ENCODE measurements around the gene NUSAP1. TPM values are rescaled to one million over a fixed set of nuclear protein-coding genes. Genes with fewer than 3 reads are reported as not detected.

Gene NUSAP1
- total RNA-seq, 1 donor from 2014 or later, result 23.3 TPM

- H3K27me3 Mint-ChIP-seq (ENCODE audit: unreplicated experiment), result no peaks in the 10 kb centered on the region
- no peaks in the 10 kb centered on the region for H3K9me3 Mint-ChIP-seq (ENCODE audit: unreplicated experiment)
- peak overlapping the region; percentile 93 for H3K27ac Mint-ChIP-seq (ENCODE audit: unreplicated experiment)
- no peak for DNase-seq (ENCODE audit: extremely low spot score, unreplicated experiment)
- H3K4me3 Mint-ChIP-seq (ENCODE audit: unreplicated experiment), result peak overlapping the region; percentile 95
- TF ChIP-seq, protein P1, sequence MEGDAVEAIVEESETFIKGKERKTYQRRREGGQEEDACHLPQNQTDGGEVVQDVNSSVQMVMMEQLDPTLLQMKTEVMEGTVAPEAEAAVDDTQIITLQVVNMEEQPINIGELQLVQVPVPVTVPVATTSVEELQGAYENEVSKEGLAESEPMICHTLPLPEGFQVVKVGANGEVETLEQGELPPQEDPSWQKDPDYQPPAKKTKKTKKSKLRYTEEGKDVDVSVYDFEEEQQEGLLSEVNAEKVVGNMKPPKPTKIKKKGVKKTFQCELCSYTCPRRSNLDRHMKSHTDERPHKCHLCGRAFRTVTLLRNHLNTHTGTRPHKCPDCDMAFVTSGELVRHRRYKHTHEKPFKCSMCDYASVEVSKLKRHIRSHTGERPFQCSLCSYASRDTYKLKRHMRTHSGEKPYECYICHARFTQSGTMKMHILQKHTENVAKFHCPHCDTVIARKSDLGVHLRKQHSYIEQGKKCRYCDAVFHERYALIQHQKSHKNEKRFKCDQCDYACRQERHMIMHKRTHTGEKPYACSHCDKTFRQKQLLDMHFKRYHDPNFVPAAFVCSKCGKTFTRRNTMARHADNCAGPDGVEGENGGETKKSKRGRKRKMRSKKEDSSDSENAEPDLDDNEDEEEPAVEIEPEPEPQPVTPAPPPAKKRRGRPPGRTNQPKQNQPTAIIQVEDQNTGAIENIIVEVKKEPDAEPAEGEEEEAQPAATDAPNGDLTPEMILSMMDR (IDR thresholded peaks at IDR 0.05), result no peak
- peaks cover 25% of the 10 kb centered on the region for H3K4me1 Mint-ChIP-seq (ENCODE audit: unreplicated experiment)
- H3K36me3 Mint-ChIP-seq (ENCODE audit: unreplicated experiment), result peaks cover 22% of the 10 kb centered on the region
Measured at GRCh38 chr15:41285285-41285684, 47.4 kb upstream of the NUSAP1 start.

- Mint-ChIP-seq H3K9me3 (ENCODE audit: unreplicated experiment) (no peaks in the 10 kb centered on the region), H3K27me3 (ENCODE audit: unreplicated experiment) (no peaks in the 10 kb centered on the region), H3K4me1 (ENCODE audit: unreplicated experiment) (peaks cover 23% of the 10 kb centered on the region), H3K36me3 (ENCODE audit: unreplicated experiment) (peaks cover 22% of the 10 kb centered on the region), H3K27ac (ENCODE audit: unreplicated experiment) (no peak overlapping the region), H3K4me3 (ENCODE audit: unreplicated experiment) (no peak overlapping the region)
- TF ChIP-seq, protein P1 (IDR thresholded peaks at IDR 0.05), result no peak
- DNase-seq (ENCODE audit: extremely low spot score, unreplicated experiment), result no peak
Measured at GRCh38 chr15:41286665-41287333, 45.9 kb upstream of the NUSAP1 start.

GRCh38 chr15:41288464-41288863 is 44.2 kb upstream of the NUSAP1 start:
- DNase-seq (ENCODE audit: extremely low spot score, unreplicated experiment), result no peak
- Mint-ChIP-seq H3K27ac (ENCODE audit: unreplicated experiment) (no peak overlapping the region), H3K4me3 (ENCODE audit: unreplicated experiment) (no peak overlapping the region), H3K36me3 (ENCODE audit: unreplicated experiment) (peaks cover 23% of the 10 kb centered on the region), H3K4me1 (ENCODE audit: unreplicated experiment) (peaks cover 15% of the 10 kb centered on the region), H3K27me3 (ENCODE audit: unreplicated experiment) (no peaks in the 10 kb centered on the region), H3K9me3 (ENCODE audit: unreplicated experiment) (no peaks in the 10 kb centered on the region)
- TF ChIP-seq, protein P1 (IDR thresholded peaks at IDR 0.05), result no peak

GRCh38 chr15:41289953-41290352 is 42.7 kb upstream of the NUSAP1 start:
- H3K27me3 Mint-ChIP-seq (ENCODE audit: unreplicated experiment), result no peaks in the 10 kb centered on the region
- peaks cover 13% of the 10 kb centered on the region for H3K4me1 Mint-ChIP-seq (ENCODE audit: unreplicated experiment)
- H3K4me3 Mint-ChIP-seq (ENCODE audit: unreplicated experiment), result no peak overlapping the region
- no peak for DNase-seq (ENCODE audit: extremely low spot score, unreplicated experiment)
- H3K27ac Mint-ChIP-seq (ENCODE audit: unreplicated experiment), result no peak overlapping the region
- no peaks in the 10 kb centered on the region for H3K9me3 Mint-ChIP-seq (ENCODE audit: unreplicated experiment)
- TF ChIP-seq, protein P1 (IDR thresholded peaks at IDR 0.05), result no peak
- H3K36me3 Mint-ChIP-seq (ENCODE audit: unreplicated experiment), result peaks cover 23% of the 10 kb centered on the region

DNA sequence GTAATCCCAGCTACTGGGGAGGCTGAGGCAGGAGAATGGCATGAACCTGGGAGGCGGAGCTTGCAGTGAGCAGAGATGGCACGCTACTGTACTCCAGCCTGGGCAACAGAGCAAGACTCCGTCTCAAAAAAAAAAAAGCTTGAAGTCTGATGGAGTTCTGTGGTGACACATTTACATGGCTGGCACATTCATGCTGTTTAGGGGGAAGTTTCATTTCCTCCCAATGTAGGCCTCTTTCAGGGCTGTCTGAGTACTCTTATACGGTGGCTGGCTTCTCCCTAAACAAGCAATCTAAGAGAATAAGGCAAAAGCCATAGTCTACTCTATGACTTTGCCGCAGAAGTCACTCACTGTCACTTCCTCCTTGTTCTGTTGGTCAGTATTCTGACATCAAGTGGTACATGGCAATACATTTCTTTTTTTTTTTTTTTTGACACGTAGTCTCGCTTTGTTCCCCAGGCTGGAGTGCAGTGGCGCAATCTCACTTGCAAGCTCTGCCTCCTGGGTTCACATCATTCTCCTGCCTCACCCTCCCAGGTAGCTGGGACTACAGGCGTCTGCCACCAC is 41.5 kb upstream of the NUSAP1 start:
- peaks cover 2% of the 10 kb centered on the region for H3K4me1 Mint-ChIP-seq (ENCODE audit: unreplicated experiment)
- DNase-seq (ENCODE audit: extremely low spot score, unreplicated experiment), result no peak
- H3K27ac Mint-ChIP-seq (ENCODE audit: unreplicated experiment), result no peak overlapping the region
- no peak overlapping the region for H3K4me3 Mint-ChIP-seq (ENCODE audit: unreplicated experiment)
- TF ChIP-seq, protein P1 (IDR thresholded peaks at IDR 0.05), result no peak
- H3K36me3 Mint-ChIP-seq (ENCODE audit: unreplicated experiment), result peaks cover 14% of the 10 kb centered on the region
- no peaks in the 10 kb centered on the region for H3K27me3 Mint-ChIP-seq (ENCODE audit: unreplicated experiment)
- no peaks in the 10 kb centered on the region for H3K9me3 Mint-ChIP-seq (ENCODE audit: unreplicated experiment)
